H1 (cell line): ENCODE measurements around the gene FMR1. TPM values are rescaled to one million over a fixed set of nuclear protein-coding genes. Genes with fewer than 3 reads are reported as not detected.

ENCODE experiments used
- CTCF ChIA-PET: fragments of 300-600 bp; sonication (Branson Sonifier 250); formaldehyde crosslinking; loops from one replicate; lab custom pipeline; 2021; ENCODE audit not compliant: partially characterized antibody; lab: Charles Lee
- POLR2A ChIA-PET: fragments of 300-600 bp; sonication (Branson Sonifier 250); formaldehyde crosslinking; loops from one replicate; lab custom pipeline; 2021; ENCODE audit warnings: inconsistent platforms; ENCODE audit not compliant: partially characterized antibody; lab: Charles Lee
- DNase-seq, 2 experiments: peaks; one replicate each; pipeline versions ENCODE4 v3.0.0 to v3.0.0-alpha.2; 2010 to 2022; ENCODE audit warnings: low spot score in 2 of 2, low read depth in 1 of 2, mixed read lengths in 1 of 2
- FAIRE-seq: peaks from 2 replicates; lab custom pipeline; 2011; peaks lifted over from hg19 to GRCh38; lab: Jason Lieb, UNC
- H2AFZ ChIP-seq: 2 replicates; pipeline ENCODE4 v1.8.1; 2012; ENCODE audit warnings: low read length, inconsistent platforms
- H2AK5ac ChIP-seq: 2 replicates; pipeline ENCODE4 v1.6.1; 2013; ENCODE audit warnings: low read depth, low read length
- H2BK120ac ChIP-seq: replicated peaks from 2 replicates; pipeline ENCODE3; 2013; ENCODE audit warnings: low read depth, low read length, inconsistent platforms
- H2BK12ac ChIP-seq: 2 replicates; pipeline ENCODE4 v1.6.1; 2013; ENCODE audit warnings: low read depth, low read length
- H2BK15ac ChIP-seq: 2 replicates; pipeline ENCODE4 v1.6.1; 2013; ENCODE audit warnings: low read length
- H2BK20ac ChIP-seq: 2 replicates; pipeline ENCODE4 v1.6.1; 2013; ENCODE audit warnings: low read length
- H2BK5ac ChIP-seq: 2 replicates; pipeline ENCODE4 v1.6.1; 2013; ENCODE audit warnings: low read depth, low read length
- H3K14ac ChIP-seq: 2 replicates; pipeline ENCODE4 v1.6.1; 2013; ENCODE audit warnings: inconsistent platforms; ENCODE audit not compliant: insufficient read length
- H3K18ac ChIP-seq: 2 replicates; pipeline ENCODE4 v1.6.1; 2013; ENCODE audit warnings: low read length; ENCODE audit errors: extremely low read depth
- H3K23ac ChIP-seq: 2 replicates; pipeline ENCODE4 v1.6.1; 2013; ENCODE audit warnings: inconsistent platforms; ENCODE audit not compliant: insufficient read length
- H3K23me2 ChIP-seq: 2 replicates; pipeline ENCODE4 v1.6.1; 2013; ENCODE audit warnings: low read depth, low read length
- H3K27ac ChIP-seq: 2 replicates; pipeline ENCODE4 v1.6.1; 2011; ENCODE audit warnings: low read depth, low read length, inconsistent platforms
- H3K27me3 ChIP-seq, 4 experiments: replicated peaks in 1 of 4; 1 replicate in 1 of 4; 2 replicates in 3 of 4; pipeline versions ENCODE4 v1.6.1 to v1.8.1; 2011 to 2013; ENCODE audit warnings: low read length in 3 of 4, mild to moderate bottlenecking in 3 of 4, inconsistent platforms in 2 of 4, mixed read lengths in 2 of 4, moderate library complexity in 1 of 4; ENCODE audit not compliant: control insufficient read depth in 3 of 4, insufficient read depth in 3 of 4; ENCODE audit errors: extremely low read depth in 1 of 4
- H3K36me3 ChIP-seq, 4 experiments: 2 replicates each; pipeline versions ENCODE4 v1.6.1 to v1.8.1; 2011 to 2013; ENCODE audit warnings: mild to moderate bottlenecking in 4 of 4, low read length in 3 of 4, moderate library complexity in 2 of 4, control low read depth in 1 of 4, inconsistent platforms in 1 of 4; ENCODE audit not compliant: insufficient read depth in 4 of 4, control insufficient read depth in 2 of 4
- H3K4ac ChIP-seq: replicated peaks from 2 replicates; pipeline ENCODE3; 2013; ENCODE audit warnings: low read length, low read depth, mixed read lengths, inconsistent platforms; ENCODE audit not compliant: insufficient read length
- H3K4me1 ChIP-seq, 4 experiments: replicated peaks in 1 of 4; 1 replicate in 1 of 4; 2 replicates in 3 of 4; pipeline versions ENCODE4 v1.6.1 to v1.8.1; 2011 to 2013; ENCODE audit warnings: low read length in 3 of 4, inconsistent platforms in 2 of 4, mixed read lengths in 1 of 4; ENCODE audit not compliant: insufficient read depth in 4 of 4, control insufficient read depth in 3 of 4
- H3K4me2 ChIP-seq, 2 experiments: 2 replicates each; pipeline versions ENCODE4 v1.6.1 to v1.8.1; 2011 to 2013; ENCODE audit warnings: low read depth in 2 of 2, low read length in 2 of 2, control low read depth in 1 of 2, inconsistent platforms in 1 of 2, mild to moderate bottlenecking in 1 of 2; ENCODE audit not compliant: insufficient read depth in 1 of 2
- H3K4me3 ChIP-seq, 4 experiments: fragments of 200-600, 300-600 bp in 1 of 4; sonication (generic), shearing (Covaris generic), sonication (Bioruptor Twin) in 1 of 4; 2 replicates each; pipeline versions ENCODE4 v1.5.1 to v1.8.1; 2011 to 2016; ENCODE audit warnings: low read length in 4 of 4, low read depth in 3 of 4, control low read depth in 2 of 4, inconsistent platforms in 2 of 4, mild to moderate bottlenecking in 2 of 4, mixed read lengths in 1 of 4, moderate library complexity in 1 of 4; ENCODE audit not compliant: insufficient read depth in 2 of 4; ENCODE audit errors: extremely low read depth in 1 of 4
- H3K56ac ChIP-seq: replicated peaks from 2 replicates; pipeline ENCODE3; 2013; ENCODE audit warnings: low read depth, mild to moderate bottlenecking, mixed read lengths, low read length, inconsistent platforms; ENCODE audit not compliant: insufficient read length
- H3K79me1 ChIP-seq: 2 replicates; pipeline ENCODE4 v1.6.1; 2013; ENCODE audit warnings: low read depth, low read length, control low read depth
- H3K79me2 ChIP-seq, 2 experiments: 2 replicates each; pipeline versions ENCODE4 v1.6.1 to v1.8.1; 2012 to 2013; ENCODE audit warnings: low read length in 2 of 2, mild to moderate bottlenecking in 2 of 2, inconsistent platforms in 1 of 2; ENCODE audit not compliant: insufficient read depth in 2 of 2, control insufficient read depth in 1 of 2
- H3K9ac ChIP-seq, 4 experiments: replicated peaks in 1 of 4; 1 replicate in 1 of 4; 2 replicates in 3 of 4; pipeline versions ENCODE4 v1.6.1 to v1.8.1; 2011 to 2013; ENCODE audit warnings: low read depth in 3 of 4, low read length in 3 of 4, control low read depth in 2 of 4, mild to moderate bottlenecking in 2 of 4, moderate library complexity in 2 of 4, inconsistent platforms in 1 of 4; ENCODE audit errors: extremely low read depth in 1 of 4
- H3K9me3 ChIP-seq, 2 experiments: 2 replicates each; pipeline versions ENCODE4 v1.6.1 to v1.8.1; 2012 to 2013; ENCODE audit warnings: mild to moderate bottlenecking in 2 of 2, moderate library complexity in 2 of 2, control low read depth in 1 of 2, inconsistent platforms in 1 of 2, low read depth in 1 of 2, low read length in 1 of 2, mixed read lengths in 1 of 2; ENCODE audit not compliant: insufficient read depth in 2 of 2
- H4K20me1 ChIP-seq, 2 experiments: replicated peaks in 1 of 2; 2 replicates each; pipeline versions ENCODE3 to v1.8.1; 2011 to 2013; ENCODE audit warnings: inconsistent platforms in 2 of 2, low read length in 2 of 2, mild to moderate bottlenecking in 1 of 2; ENCODE audit not compliant: insufficient read depth in 2 of 2, control insufficient read depth in 1 of 2
- H4K5ac ChIP-seq: 2 replicates; pipeline ENCODE4 v1.6.1; 2013; ENCODE audit warnings: low read length, low read depth, mixed read lengths, inconsistent platforms; ENCODE audit not compliant: insufficient read length
- H4K8ac ChIP-seq: 2 replicates; pipeline ENCODE4 v1.8.0; 2013; ENCODE audit warnings: mild to moderate bottlenecking, moderate library complexity, low read length, inconsistent platforms; ENCODE audit not compliant: insufficient read depth; ENCODE audit errors: extremely low read depth
- H4K91ac ChIP-seq: replicated peaks from 2 replicates; pipeline ENCODE3; 2013; ENCODE audit warnings: low read length, mixed read lengths, inconsistent platforms; ENCODE audit not compliant: insufficient read length
- PHF8 ChIP-seq: fragments of 200-600 bp; sonication (generic); conservative IDR thresholded peaks from 2 replicates; pipeline ENCODE4 v1.7.1; 2012; ENCODE audit warnings: low read depth, mild to moderate bottlenecking, inconsistent platforms, low read length, moderate library complexity
- RXRA ChIP-seq: IDR thresholded peaks from 2 replicates; pipeline ENCODE4 v1.6.1; 2011; ENCODE audit warnings: low read depth, mild to moderate bottlenecking, low read length, moderate library complexity; ENCODE audit not compliant: insufficient read depth
- WGBS, 2 experiments: shearing (Covaris generic) in 1 of 2; methylation state at CpG; one replicate each; pipeline versions ENCODE4 v1.1.6 to v1.1.7; 2013 to 2015; ENCODE audit warnings: low lambda C conversion rate in 2 of 2, mixed read lengths in 2 of 2, inconsistent platforms in 1 of 2, low coverage in 1 of 2, missing lambda C conversion rate in 1 of 2; ENCODE audit not compliant: insufficient replicate concordance in 2 of 2, insufficient coverage in 1 of 2, insufficient read length in 1 of 2; ENCODE audit errors: extremely low coverage in 1 of 2, missing lambda C conversion rate in 1 of 2; 5-methylcytosine and 5-hydroxymethylcytosine counted together
- polyA plus RNA-seq, 7 experiments: library from polyadenylated mRNA; depleted of rRNA in 3 of 7; stranded (reverse) in 5 of 7; unstranded in 2 of 7; fragments of >200 nt in 5 of 7; fragments of 200-250 nt in 2 of 7; gene quantifications; 1 replicate in 5 of 7; 2 replicates in 1 of 7; 4 replicates in 1 of 7; pipeline versions ENCODE4 v1.2.1 to v1.2.3, GENCODE V29; 2011 to 2013; ENCODE audit warnings: missing spikeins in 2 of 7, mixed read lengths in 2 of 7
- total RNA-seq: library from RNA; stranded (reverse); fragmentation: NEBNext Ultra II Directional; extraction: Animal tissue kit (Norgen Biotek cat#: 25700); gene quantifications from 2 replicates; pipeline ENCODE4 v1.2.1, GENCODE V29; 2021

FMR1 gene
- total and polyA plus RNA-seq, 2 of the 8 experiments (the other 6 are each of a cell fraction or from before 2014, with no cell fraction given) = 15.2 to 49.4 TPM

DNA sequence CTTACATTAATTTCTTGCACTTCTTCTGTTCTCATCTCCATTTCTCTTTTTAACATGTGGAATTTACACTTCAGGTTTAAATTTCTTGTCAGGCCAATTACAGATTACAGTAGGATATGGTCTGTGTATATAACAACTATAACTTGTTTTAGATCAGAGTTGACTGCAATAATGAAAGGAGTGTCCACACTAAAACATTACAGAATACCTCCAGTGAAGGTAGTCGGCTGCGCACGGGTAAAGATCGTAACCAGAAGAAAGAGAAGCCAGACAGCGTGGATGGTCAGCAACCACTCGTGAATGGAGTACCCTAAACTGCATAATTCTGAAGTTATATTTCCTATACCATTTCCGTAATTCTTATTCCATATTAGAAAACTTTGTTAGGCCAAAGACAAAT lies 36.8 kb downstream of the FMR1 start:
- no peak overlapping the region for H2BK5ac ChIP-seq
- no peak overlapping the region for H3K18ac ChIP-seq
- ChIA-PET POLR2A (no interaction called here), CTCF (no interaction called here)
- 92% methylated on average over 7 of the region's 7 CpGs; no CpG with 5 or more reads in 1 of the 2 experiments for WGBS, 2 experiments
- H4K8ac ChIP-seq = no peak overlapping the region
- no peak overlapping the region for H2BK12ac ChIP-seq
- H3K4ac ChIP-seq = no peak overlapping the region
- no peaks in the 10 kb centered on the region for H3K79me2 ChIP-seq
- no peak overlapping the region for H4K91ac ChIP-seq
- H3K79me1 ChIP-seq = no peaks in the 10 kb centered on the region
- H3K27me3 ChIP-seq = no peaks in the 10 kb centered on the region
- H2AK5ac ChIP-seq = no peak overlapping the region
- H3K4me3 ChIP-seq = no peak overlapping the region
- H3K23ac ChIP-seq = no peak overlapping the region
- no peaks in the 10 kb centered on the region for H3K9me3 ChIP-seq
- peaks cover 0 to 40% (median 11%) of the 10 kb centered on the region in 4 experiments; a peak in 5 of 8 replicates for H3K36me3 ChIP-seq
- H3K4me2 ChIP-seq = no peak overlapping the region
- H3K9ac ChIP-seq = no peak overlapping the region
- TF ChIP-seq PHF8 (no peak), RXRA (no peak)
- TF ChIP-seq, all 59 proteins: peak for 0
- DNase-seq (no peak), FAIRE-seq (no peak)
- no peak overlapping the region for H3K14ac ChIP-seq
- H3K27ac ChIP-seq = no peak overlapping the region
- no peak overlapping the region for H4K5ac ChIP-seq
- no peak overlapping the region for H2BK20ac ChIP-seq
- no peaks in the 10 kb centered on the region for H3K4me1 ChIP-seq
- H3K23me2 ChIP-seq = no peaks in the 10 kb centered on the region
- no peak overlapping the region for H3K56ac ChIP-seq
- H4K20me1 ChIP-seq = no peaks in the 10 kb centered on the region
- no peak overlapping the region for H2BK15ac ChIP-seq
- H2BK120ac ChIP-seq = no peak overlapping the region
- no peak overlapping the region for H2AFZ ChIP-seq
